Islet of Langerhans (tissue), 1 donor: ENCODE measurements around the gene APBA2.

Source experiments
- FAIRE-seq: peaks from one replicate; lab custom pipeline; 2011; peaks lifted over from hg19 to GRCh38; lab: Jason Lieb, UNC

The APBA2 gene

DNA sequence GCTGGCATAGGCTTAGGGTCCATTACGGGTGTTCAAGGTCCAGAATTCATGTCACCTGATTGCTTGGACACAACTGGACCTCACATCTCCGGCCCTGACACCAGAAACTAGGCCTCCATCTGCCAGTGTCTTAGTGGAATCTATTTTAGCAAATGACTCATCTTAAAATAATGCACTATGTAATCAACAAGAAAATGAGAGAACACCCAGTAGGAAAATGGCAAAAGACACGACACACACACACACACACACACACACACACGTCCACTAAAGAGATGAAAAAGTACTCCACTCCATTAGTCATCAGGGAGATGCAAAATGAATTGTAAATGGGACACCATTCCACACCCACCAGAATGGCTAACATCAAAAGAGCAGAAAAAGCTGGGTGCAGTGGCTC lies 11.2 kb downstream of the APBA2 start:
- no peak for FAIRE-seq

GRCh38 chr15:28897861-28898585 lies 12.2 kb downstream of the APBA2 start:
- FAIRE-seq: no peak

DNA sequence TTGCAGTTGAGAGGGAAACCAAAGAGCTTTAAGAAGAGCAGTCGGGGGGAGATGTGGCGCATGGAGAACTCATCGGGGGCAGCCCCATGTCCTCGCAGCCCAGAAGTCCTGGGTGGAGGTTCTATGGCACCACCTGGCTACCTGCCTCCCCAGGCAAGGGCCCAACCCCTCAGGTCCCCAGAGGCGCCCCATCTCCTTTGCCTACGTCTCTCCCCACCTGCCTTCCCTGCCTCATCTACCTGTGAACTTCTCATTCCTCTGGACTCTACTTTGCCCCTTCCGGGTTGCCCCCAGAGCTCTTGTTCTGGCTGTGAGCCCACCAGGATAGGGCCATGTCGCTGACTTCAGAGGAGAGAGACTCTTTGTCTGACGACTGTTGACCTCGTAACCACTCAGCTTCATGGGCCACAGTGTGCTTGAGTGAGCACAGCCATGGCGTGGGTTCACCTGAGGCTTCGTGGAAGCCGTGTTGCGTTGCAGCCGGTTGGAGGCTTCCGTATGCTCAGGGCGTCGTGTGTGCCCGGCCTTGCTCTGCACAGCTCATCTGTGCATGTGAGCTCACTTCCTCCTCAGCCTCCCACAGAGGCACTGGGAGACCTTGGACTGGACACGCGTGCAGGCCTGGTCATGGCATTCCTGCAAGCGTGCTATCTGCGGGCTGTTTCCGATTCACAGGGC lies 13.4 kb downstream of the APBA2 start:
- no peak for FAIRE-seq

- no peak for FAIRE-seq
Observed at GRCh38 chr15:28900041-28900891, 14.5 kb downstream of the APBA2 start.

- FAIRE-seq: no peak
Observed at GRCh38 chr15:28900892-28901586, 15.3 kb downstream of the APBA2 start.

DNA sequence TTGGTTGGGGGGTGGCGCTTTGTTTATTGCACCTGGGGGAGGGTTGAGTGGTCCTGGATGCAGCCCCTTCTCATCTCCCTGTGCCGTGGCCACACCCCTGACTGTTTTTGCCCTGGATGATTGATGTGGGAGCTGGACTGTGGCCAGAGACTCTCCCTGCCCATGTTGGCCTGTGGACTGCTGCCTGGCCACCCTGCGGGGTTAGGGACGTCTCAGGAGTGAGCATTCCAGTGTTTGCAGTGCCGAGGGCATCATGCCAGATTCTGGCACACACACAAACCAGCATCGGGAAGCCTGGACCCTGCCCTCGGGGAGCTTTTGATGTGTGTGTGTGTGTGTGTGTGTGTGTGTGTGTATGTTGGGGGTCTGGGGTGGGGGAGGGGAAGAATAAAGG lies 15.8 kb downstream of the APBA2 start:
- no peak for FAIRE-seq

GRCh38 chr15:28901987-28902745 lies 16.4 kb downstream of the APBA2 start:
- FAIRE-seq: no peak

DNA sequence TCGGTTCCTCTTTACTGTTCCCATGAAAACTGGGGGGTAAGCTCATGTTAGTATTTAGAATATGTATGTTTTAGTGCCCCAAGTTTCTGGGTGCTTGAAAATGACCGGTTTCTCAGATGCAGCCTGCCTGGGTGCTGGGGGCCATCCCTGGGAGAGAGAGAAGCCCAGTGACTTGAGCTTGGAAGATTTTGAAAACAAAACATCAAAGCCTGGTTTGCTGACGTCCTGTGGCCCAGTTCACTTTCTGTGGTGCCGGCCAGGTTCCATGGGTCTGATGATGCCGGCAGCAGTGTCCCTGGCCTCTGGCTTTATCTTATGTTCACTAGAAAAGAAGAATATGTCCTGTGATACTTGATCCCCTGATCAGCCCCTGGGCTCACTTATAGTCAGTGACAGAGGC lies 17.1 kb downstream of the APBA2 start:
- no peak for FAIRE-seq

GRCh38 chr15:28903555-28903954 lies 17.8 kb downstream of the APBA2 start:
- no peak for FAIRE-seq

- FAIRE-seq: no peak
Observed at GRCh38 chr15:28904003-28904402, 18.2 kb downstream of the APBA2 start.

GRCh38 chr15:28904541-28905315 lies 19.0 kb downstream of the APBA2 start:
- no peak for FAIRE-seq

- no peak for FAIRE-seq
Observed at GRCh38 chr15:28907338-28907960, 21.7 kb downstream of the APBA2 start.

- no peak for FAIRE-seq
Observed at GRCh38 chr15:28909958-28910500, 24.3 kb downstream of the APBA2 start.

- no peak for FAIRE-seq
Observed at GRCh38 chr15:28911310-28911931, 25.6 kb downstream of the APBA2 start.

GRCh38 chr15:28912422-28912821 lies 26.6 kb downstream of the APBA2 start:
- no peak for FAIRE-seq

GRCh38 chr15:28913171-28913765 lies 27.5 kb downstream of the APBA2 start:
- no peak for FAIRE-seq

- no peak for FAIRE-seq
Observed at GRCh38 chr15:28914046-28914445, 28.3 kb downstream of the APBA2 start.

- FAIRE-seq: no peak
Observed at GRCh38 chr15:28914483-28915023, 28.8 kb downstream of the APBA2 start.
